Ammon's horn (tissue), 1 donor: Measurements from ENCODE around the gene TNFRSF4.
"Not testable (repeated sequence)": the region's sequence is repeated elsewhere in the genome, so short reads cannot be mapped to it uniquely, and the experiment has no call there.

Source experiments
- DNase-seq: peaks from one replicate; pipeline ENCODE4 v3.0.0-alpha.2; 2016; ENCODE audit warnings: low spot score

Gene TNFRSF4

DNA sequence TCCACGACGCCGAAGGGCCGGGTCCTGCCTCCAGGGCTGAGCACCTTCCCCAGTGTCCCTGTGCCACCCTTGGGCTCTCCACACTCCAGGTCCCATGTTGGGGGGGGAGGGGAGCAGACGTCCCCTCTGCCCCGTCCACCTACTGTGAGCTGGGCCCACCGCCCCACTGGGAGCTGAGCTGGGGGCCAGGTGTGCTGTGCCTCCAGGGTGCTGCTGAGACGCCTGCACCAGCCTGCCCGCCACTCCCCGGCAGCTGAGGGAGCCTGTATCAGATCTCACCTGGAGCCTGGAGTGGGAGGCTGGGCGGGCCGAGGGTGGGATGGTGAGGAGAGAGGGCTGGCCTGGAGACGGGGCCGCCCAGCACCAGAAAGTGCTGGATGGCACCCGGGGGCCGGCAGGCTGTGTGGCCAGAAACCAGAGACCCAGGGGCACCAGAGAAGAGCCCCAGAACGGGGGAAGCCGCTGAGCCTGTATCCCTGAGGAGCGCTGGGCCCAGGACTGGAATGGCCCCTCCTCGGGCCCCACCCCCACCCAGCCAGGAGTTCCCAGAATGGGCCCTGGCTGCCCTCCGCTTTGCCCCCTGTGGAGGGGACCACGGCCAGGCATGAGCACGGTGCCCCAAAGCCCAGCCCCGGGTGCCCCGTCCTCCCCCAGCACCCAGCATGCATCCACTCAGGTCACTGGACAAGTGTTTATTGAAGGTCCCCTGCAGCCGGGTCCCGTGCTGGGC, 11.0 kb downstream of the TNFRSF4 start:
- DNase-seq = no peak

DNA sequence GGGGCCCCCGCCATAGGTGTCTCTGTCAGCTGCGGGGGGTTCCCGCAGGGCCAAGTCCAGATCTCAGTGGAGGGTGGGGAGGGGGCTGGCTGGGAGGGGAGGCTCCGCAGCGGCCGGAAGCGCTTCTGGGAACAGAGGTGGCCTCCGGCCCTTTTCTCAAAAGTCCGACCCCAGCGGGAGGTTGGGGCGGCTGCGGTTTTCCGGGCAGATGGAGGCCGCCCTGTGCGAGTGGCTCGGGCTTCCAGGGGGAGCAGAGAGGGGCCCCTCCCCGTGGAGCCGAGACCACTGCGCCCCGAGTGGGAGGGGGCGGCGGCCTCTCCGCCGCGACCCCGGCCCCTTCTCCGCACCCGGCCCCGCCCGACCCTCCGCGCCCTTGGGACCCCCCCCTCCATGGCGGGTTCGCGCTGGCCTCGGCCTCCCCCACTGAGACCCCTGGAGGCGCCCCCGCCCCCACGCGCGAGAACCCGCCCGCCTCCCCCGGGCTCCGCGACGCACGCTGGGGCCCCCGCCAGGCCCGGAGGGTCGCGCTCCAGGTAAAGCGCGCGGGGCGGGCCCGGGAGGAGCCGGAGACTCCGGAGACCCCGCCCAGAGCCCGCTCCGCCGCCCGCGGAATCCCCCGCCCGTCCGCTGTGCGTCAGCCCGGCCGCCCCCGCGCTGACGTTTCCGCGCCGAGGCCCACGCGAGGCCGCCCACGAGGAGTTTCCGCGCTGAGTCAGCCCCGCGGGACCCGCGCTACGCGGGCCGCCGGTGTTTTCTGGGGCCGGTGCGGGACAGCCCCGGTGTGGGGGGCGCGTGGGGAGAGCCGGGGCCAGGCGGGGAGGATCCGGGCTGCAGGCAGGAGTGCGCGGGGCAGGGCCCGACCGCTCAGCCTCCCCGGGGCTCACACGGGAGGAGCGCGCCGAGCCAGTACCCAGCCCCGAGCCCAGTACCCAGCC, 12.8 kb downstream of the TNFRSF4 start:
- no peak for DNase-seq

DNA sequence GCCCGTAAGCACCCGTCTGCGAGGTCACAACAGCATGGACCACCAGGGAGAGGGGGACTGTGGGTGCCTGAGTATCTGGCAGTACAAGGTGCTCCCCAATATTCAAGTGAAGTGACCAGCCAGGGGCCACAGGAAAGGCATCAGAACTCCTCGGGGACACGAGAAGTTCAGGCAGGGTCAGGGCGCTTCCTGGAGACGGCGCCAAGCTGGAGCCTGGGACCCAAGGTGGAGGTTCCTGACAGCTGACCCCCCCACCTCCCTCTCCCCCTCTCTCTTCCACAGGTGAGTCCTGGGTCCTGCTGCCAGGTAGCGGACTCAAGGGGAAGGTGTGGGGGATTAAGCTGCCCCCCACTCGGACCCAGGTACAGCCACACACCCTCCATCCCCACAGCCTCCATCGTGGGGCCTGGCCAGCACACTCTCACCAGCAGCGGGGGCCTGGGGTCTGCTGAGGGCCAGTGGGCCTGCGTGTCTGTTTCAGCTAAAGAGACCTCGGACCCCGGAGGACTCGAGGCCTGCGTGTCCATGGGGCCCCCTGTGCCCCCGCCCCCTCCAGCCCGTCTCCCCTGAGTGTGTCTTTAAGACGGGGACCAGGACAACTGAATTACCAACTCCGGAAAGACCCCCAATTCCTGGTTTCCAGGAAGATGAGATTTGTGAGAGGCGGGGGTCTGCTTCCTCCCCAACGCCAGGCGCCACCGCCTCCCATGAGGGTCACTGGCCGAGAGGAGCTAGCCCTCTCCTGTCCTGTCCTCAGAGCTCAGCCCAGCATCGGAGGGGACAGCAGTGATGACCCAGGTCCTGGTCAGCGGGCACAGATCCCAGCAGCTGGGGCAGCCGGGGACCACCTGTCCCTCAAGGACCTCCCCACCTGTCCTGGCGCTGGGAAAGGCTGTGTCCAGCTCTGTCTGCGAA, 13.7 kb downstream of the TNFRSF4 start:
- DNase-seq = no peak

DNA sequence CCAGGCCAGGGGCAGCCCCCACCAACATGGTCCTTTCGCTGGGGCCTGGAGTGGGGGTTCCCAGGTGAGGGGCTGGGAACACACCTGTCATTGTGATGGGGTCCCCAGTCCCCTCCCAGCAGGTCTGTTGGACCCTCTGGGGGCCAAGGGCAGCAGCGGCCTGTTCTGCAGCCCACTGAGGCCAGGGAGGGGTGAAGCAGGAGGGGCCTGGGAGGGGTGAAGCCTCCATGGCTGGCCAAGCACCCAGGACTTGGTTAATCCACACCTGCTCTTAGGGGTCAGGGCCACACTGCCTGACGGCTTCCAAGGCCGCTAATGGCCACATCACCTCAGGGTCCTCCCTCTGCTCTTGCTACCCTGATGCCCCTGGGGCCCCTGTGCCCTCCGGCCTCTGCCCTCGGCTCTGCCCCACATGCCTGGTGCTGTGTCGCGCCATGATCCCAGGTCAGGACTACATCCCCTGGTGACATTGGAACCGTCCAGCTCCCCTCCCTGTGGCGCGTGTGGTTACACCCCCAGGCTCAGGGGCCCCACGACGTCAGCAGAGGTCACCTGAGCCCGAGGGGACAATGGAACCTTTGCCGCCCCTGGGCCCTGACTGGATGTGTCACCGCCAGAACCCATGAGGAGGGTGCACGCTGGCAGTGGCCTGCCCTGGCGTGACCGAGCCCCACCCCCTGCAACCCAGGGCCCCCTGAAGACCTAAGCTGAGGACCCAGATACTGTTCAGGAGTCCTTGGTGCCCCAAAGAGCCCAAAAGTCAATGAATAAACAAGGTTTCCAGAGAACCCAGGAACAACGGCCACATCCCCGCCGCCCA, 14.6 kb downstream of the TNFRSF4 start:
- no peak for DNase-seq

- DNase-seq = no peak
Observed at GRCh38 chr1:1198423-1199140, 15.4 kb downstream of the TNFRSF4 start.

- DNase-seq = no peak
Observed at GRCh38 chr1:1197551-1198422, 16.2 kb downstream of the TNFRSF4 start.

- DNase-seq = no peak
Observed at GRCh38 chr1:1197188-1197500, 16.8 kb downstream of the TNFRSF4 start.

GRCh38 chr1:1196431-1197187, 17.3 kb downstream of the TNFRSF4 start:
- no peak for DNase-seq

GRCh38 chr1:1195726-1196125, 18.2 kb downstream of the TNFRSF4 start:
- not testable (repeated sequence) for DNase-seq

GRCh38 chr1:1194723-1195122, 19.2 kb downstream of the TNFRSF4 start:
- DNase-seq = no peak

- DNase-seq = no peak
Observed at GRCh38 chr1:1191734-1192133, 22.2 kb downstream of the TNFRSF4 start.

- DNase-seq = no peak
Observed at GRCh38 chr1:1189111-1189510, 24.8 kb downstream of the TNFRSF4 start.

DNA sequence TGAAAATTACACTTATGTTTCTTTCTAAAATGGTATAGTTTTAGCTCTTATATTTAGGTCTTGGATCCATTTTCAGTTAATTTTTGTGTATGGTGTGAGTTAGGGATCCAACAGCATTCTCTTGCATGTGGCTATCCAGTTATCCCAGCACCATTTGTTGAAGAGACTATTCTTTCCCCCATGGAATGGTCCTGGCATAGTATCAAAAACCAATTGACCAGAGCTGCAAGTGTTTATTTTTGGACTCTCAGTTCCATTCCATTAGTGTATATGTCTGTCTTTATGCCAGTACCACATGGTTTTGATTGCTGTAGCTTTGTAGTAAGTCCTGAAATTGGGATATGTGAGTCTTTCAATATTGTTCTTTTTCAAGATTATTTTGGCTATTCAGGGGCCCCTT, 26.0 kb downstream of the TNFRSF4 start:
- DNase-seq = no peak

DNA sequence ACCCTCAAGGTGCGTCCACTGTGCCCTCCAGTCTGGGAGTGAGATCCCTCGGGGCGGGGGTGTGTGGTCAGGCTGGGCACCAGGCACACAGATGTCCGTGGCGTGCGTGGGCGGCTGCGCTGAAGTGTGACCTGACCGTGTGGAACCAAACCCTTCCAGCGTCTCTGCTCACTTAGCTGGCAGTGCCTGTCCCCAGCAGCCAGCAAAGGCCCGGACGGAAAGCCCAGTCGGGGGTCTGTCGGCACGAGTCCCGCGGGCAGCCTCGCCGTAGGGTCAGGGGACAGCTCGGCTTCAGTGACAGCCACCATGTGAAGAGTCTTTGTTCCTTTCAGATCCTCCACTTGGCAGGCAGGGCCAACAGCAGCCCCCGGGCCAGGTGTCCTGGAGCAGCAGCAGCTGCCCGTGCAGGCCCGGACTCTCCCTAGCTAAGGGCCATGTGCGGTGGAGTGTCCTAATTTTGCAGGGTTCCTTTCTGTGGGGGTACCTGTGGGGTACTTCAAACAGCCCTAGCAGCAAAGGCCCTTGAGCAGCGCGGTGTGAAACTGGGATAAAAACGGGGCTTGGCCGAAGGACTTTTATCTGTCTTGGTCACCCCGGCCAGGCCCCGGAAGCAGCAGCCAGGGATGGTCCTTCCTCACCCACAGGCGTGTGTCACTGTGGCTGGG, 28.7 kb downstream of the TNFRSF4 start:
- DNase-seq = peak; percentile 72

GRCh38 chr1:1183833-1184775, 29.8 kb downstream of the TNFRSF4 start:
- DNase-seq = no peak

- DNase-seq = no peak
Observed at GRCh38 chr1:1183221-1183747, 30.7 kb downstream of the TNFRSF4 start.
